Right lobe of liver (tissue), 6 donors: Measurements from ENCODE around the gene OSBP. TPM values are rescaled to one million over a fixed set of nuclear protein-coding genes. Genes with fewer than 3 reads are reported as not detected.

Experiments used
- ATAC-seq, 4 donors: fragments of 200-7000 bp; cut with Tn5 transposase; one replicate each; pipeline ENCODE4 v1.9.1; 2020; ENCODE audit warnings: mild to moderate bottlenecking in 4 of 4, moderate library complexity in 4 of 4
- DNase-seq, 3 donors: peaks; one replicate each; pipeline ENCODE4 v3.0.0-alpha.2; 2020
- H3K27ac ChIP-seq, 3 donors: fragments of 200-600 bp; one replicate each; pipeline ENCODE4 v1.8.0; 2022
- H3K27me3 ChIP-seq, 2 donors: fragments of 200-600 bp; one replicate each; pipeline ENCODE4 v1.8.0; 2022
- H3K36me3 ChIP-seq, 4 donors: fragments of 200-600 bp; sonication (generic) in 1 of 4; one replicate each; pipeline versions ENCODE4 v1.5.1 to v1.8.0; 2017 to 2022; ENCODE audit warnings: control low read depth in 1 of 4
- H3K4me1 ChIP-seq, 4 donors: fragments of 200-600 bp; sonication (generic) in 1 of 4; one replicate each; pipeline versions ENCODE4 v1.5.1 to v1.8.0; 2017 to 2022; ENCODE audit warnings: control low read depth in 1 of 4
- H3K4me3 ChIP-seq, 3 donors: fragments of 200-600 bp; one replicate each; pipeline ENCODE4 v1.8.0; 2022
- H3K9me3 ChIP-seq, 4 donors: fragments of 200-600 bp; sonication (generic) in 1 of 4; one replicate each; pipeline versions ENCODE4 v1.5.1 to v1.8.0; 2017 to 2022; ENCODE audit warnings: control low read depth in 1 of 4
- CTCF ChIP-seq, 4 donors: fragments of 200-600 bp in 3 of 4; fragments of 450-650 bp in 1 of 4; IDR thresholded peaks; one replicate each; pipeline versions ENCODE4 v1.5.1 to v1.8.0; 2016 to 2022; ENCODE audit warnings: antibody characterized with exemption in 4 of 4, mild to moderate bottlenecking in 2 of 4
- POLR2A ChIP-seq: fragments of 450-650 bp; IDR thresholded peaks from one replicate; pipeline ENCODE4 v1.6.1; 2017; ENCODE audit warnings: antibody characterized with exemption, mild to moderate bottlenecking
- WGBS: methylation state at CpG from one replicate; pipeline ENCODE4 v1.1.6; 2018; ENCODE audit warnings: low coverage, low lambda C conversion rate; ENCODE audit not compliant: insufficient coverage; ENCODE audit errors: missing lambda C conversion rate; 5-methylcytosine and 5-hydroxymethylcytosine counted together
- intact Hi-C, 2 donors: fragments of 100-400 bp; cut with DNase I; formaldehyde crosslinking; loops; one replicate each; pipeline versions ENCODE4 v1.11.2 to v1.14.1; 2022
- total RNA-seq, 6 experiments: library from RNA; depleted of rRNA in 2 of 6; stranded (reverse); fragments of >200 nt in 2 of 6; fragmentation: NEBNext Ultra II Directional in 3 of 6; extraction: Animal tissue kit (Norgen Biotek cat#: 25700) in 3 of 6; gene quantifications; one replicate each; pipeline versions ENCODE4 v1.1.0 to v1.2.4, GENCODE V29; 2016 to 2023
- donor health status: DM: no; HTN: yes; CAD: no.
- donor health status: DM: no; HTN: no; CAD: no.
- donor health status: DM: no; HTN: no; CAD: no.
- donor health status: DM: no; HTN: yes; CAD: no.
- donor health status: DM: no; HTN: yes; CAD: no.

The OSBP gene
- total RNA-seq, 6 experiments from 2014 or later: 44.9 to 65.4 (median 52.4) TPM

- Histone ChIP-seq H3K4me3 (no peak overlapping the region), H3K9me3 (no peaks in the 10 kb centered on the region), H3K27ac (peak overlapping the region in 1 of 3 donors; percentile 24), H3K27me3 (no peaks in the 10 kb centered on the region), H3K4me1 (no peaks in the 10 kb centered on the region), H3K36me3 (peaks cover 2 to 49% (median 26%) of the 10 kb centered on the region in 4 donors)
- WGBS: 34% methylated on average over 5 of the region's 5 CpGs
- intact Hi-C loops: no loop called here
- peak in 3 of 4 donors; percentile 11 to 80 (median 35) for ATAC-seq
- TF ChIP-seq CTCF (IDR thresholded peaks at IDR 0.05) (no peak), POLR2A (no peak)
- DNase-seq: no peak
Measured at GRCh38 chr11:59574932-59575502, 40.6 kb downstream of the OSBP start.

- 71% methylated on average over 2 of the region's 2 CpGs for WGBS
- Histone ChIP-seq H3K4me1 (no peaks in the 10 kb centered on the region), H3K4me3 (no peak overlapping the region), H3K36me3 (peaks cover 0 to 43% (median 22%) of the 10 kb centered on the region in 4 donors), H3K27me3 (no peaks in the 10 kb centered on the region), H3K27ac (peak overlapping the region in 1 of 3 donors; percentile 24), H3K9me3 (no peaks in the 10 kb centered on the region)
- DNase-seq (no peak), ATAC-seq (no peak)
- TF ChIP-seq CTCF (IDR thresholded peaks at IDR 0.05): no peak
- no peak for TF ChIP-seq POLR2A
- intact Hi-C loops: no loop called here
Measured at GRCh38 chr11:59574467-59574866, 41.1 kb downstream of the OSBP start.

GRCh38 chr11:59573216-59573615 lies 42.4 kb downstream of the OSBP start:
- peaks cover 0 to 32% (median 18%) of the 10 kb centered on the region in 4 donors for H3K36me3 ChIP-seq
- 71% methylated on average over 4 of the region's 4 CpGs for WGBS
- H3K9me3 ChIP-seq: no peaks in the 10 kb centered on the region
- no peak overlapping the region for H3K4me3 ChIP-seq
- no peaks in the 10 kb centered on the region for H3K4me1 ChIP-seq
- no peaks in the 10 kb centered on the region for H3K27me3 ChIP-seq
- H3K27ac ChIP-seq: no peak overlapping the region
- ATAC-seq (peak in 1 of 4 donors; percentile 29), DNase-seq (no peak)
- no peak for TF ChIP-seq POLR2A
- no peak for TF ChIP-seq CTCF (IDR thresholded peaks at IDR 0.05)
- intact Hi-C loops: no loop called here

GRCh38 chr11:59572091-59572490 lies 43.5 kb downstream of the OSBP start:
- Histone ChIP-seq H3K36me3 (peaks cover 0 to 21% (median 12%) of the 10 kb centered on the region in 4 donors), H3K27ac (no peak overlapping the region), H3K27me3 (no peaks in the 10 kb centered on the region), H3K4me1 (no peaks in the 10 kb centered on the region), H3K9me3 (no peaks in the 10 kb centered on the region), H3K4me3 (no peak overlapping the region)
- DNase-seq: no peak
- no peak for ATAC-seq
- intact Hi-C loops: no loop called here
- no peak for TF ChIP-seq CTCF (IDR thresholded peaks at IDR 0.05)
- TF ChIP-seq POLR2A: no peak
- WGBS: 82% methylated on average over 5 of the region's 5 CpGs
